Myometrial cell (primary cell): Measurements from ENCODE around the gene MITD1. TPM values are rescaled to one million over a fixed set of nuclear protein-coding genes. Genes with fewer than 3 reads are reported as not detected.

Source experiments
- total RNA-seq: library from RNA; depleted of rRNA; stranded (reverse); fragments of >200 nt; gene quantifications from 2 replicates; pipeline ENCODE4 v1.2.3, GENCODE V29; 2015

MITD1 gene
- total RNA-seq = 23.2 and 31.4 TPM in 2 replicates

GRCh38 chr2:99180755-99181623 is at the start of gene MITD1, which contains the start of gene MRPL30:
Gene MITD1, minus strand, starts transcription at chr2:99181058. Its CDS starts 77 bp downstream, at chr2:99180981.
Gene MRPL30, plus strand, starts transcription at chr2:99181184. Its CDS starts 5,020 bp downstream, at chr2:99186204.

GRCh38 chr2:99154643-99155536 is 26.0 kb downstream of the MITD1 start, which contains the start of the genes LIPT1 and TSGA10:
Gene LIPT1, plus strand, starts transcription at chr2:99154967. Its CDS starts 6,991 bp downstream, at chr2:99161958.
Gene TSGA10, minus strand, starts transcription at chr2:99154942. Its CDS starts 45,503 bp downstream, at chr2:99109439.

GRCh38 chr2:99141110-99142108 is 39.4 kb downstream of the MITD1 start, which contains the start of gene C2orf15:
Gene C2orf15, plus strand, starts transcription at chr2:99141707. Its CDS starts 8,852 bp downstream, at chr2:99150559.

Other genes with a start within 250 kb of the MITD1 start
- gene CRACDL, start 244.8 kb downstream of the MITD1 start, total RNA-seq = not detected in 2 replicates
- not detected in 2 replicates for gene C2orf15, start 39.4 kb downstream of the MITD1 start, total RNA-seq
- 0.71 TPM in 1 of 2 replicates, not detected in the other for gene TSGA10, start 26.1 kb downstream of the MITD1 start, total RNA-seq
- gene LIPT1, start 26.1 kb downstream of the MITD1 start, total RNA-seq = 1.7 and 7.3 TPM in 2 replicates
- 35.6 and 43.0 TPM in 2 replicates for gene MRPL30, start 126 bp upstream of the MITD1 start, total RNA-seq
- gene LYG2, start 74.6 kb upstream of the MITD1 start, total RNA-seq = not detected in 2 replicates
- 1.1 TPM in 1 of 2 replicates, not detected in the other for gene LYG1, start 120.1 kb upstream of the MITD1 start, total RNA-seq
- 79.9 and 105 TPM in 2 replicates for gene TXNDC9, start 155.3 kb upstream of the MITD1 start, total RNA-seq
- 9.2 and 12.1 TPM in 2 replicates for gene EIF5B, start 156.3 kb upstream of the MITD1 start, total RNA-seq